Neural cell (in vitro differentiated cells): Measurements from ENCODE around the gene C11orf65. TPM values are rescaled to one million over a fixed set of nuclear protein-coding genes. Genes with fewer than 3 reads are reported as not detected.
"Not testable (repeated sequence)": the region's sequence is repeated elsewhere in the genome, so short reads cannot be mapped to it uniquely, and the experiment has no call there.

ENCODE experiments used
- H2AFZ ChIP-seq: fragments of 200-600, 300-800 bp; sonication (generic), shearing (Covaris generic); 2 replicates; pipeline ENCODE4 v1.6.0; 2014; ENCODE audit warnings: low read depth, mild to moderate bottlenecking, antibody characterized with exemption, low read length, moderate library complexity
- H3F3A ChIP-seq: fragments of 200-600 bp; shearing (Covaris generic); 2 replicates; pipeline ENCODE4 v1.6.1; 2016; ENCODE audit warnings: mild to moderate bottlenecking, moderate library complexity, mixed read lengths, antibody characterized with exemption, low read length; ENCODE audit not compliant: insufficient read depth, poor library complexity, severe bottlenecking
- H3K27ac ChIP-seq: fragments of 200-600, 300-800 bp; sonication (generic), shearing (Covaris generic); 2 replicates; pipeline ENCODE4 v1.5.1; 2014; ENCODE audit warnings: mild to moderate bottlenecking, low read length, moderate library complexity
- H3K27me3 ChIP-seq: fragments of 300-800, 200-600 bp; sonication (generic), shearing (Covaris generic); 2 replicates; pipeline ENCODE4 v1.6.0; 2014; ENCODE audit warnings: mild to moderate bottlenecking, low read depth, low read length, moderate library complexity; ENCODE audit not compliant: insufficient read depth
- H3K36me3 ChIP-seq: fragments of 300-800, 200-600 bp; sonication (generic), shearing (Covaris generic); 2 replicates; pipeline ENCODE4 v1.5.1; 2014; ENCODE audit warnings: mild to moderate bottlenecking, antibody characterized with exemption, low read length, moderate library complexity; ENCODE audit not compliant: insufficient read depth
- H3K4me2 ChIP-seq: fragments of 300-800, 200-600 bp; sonication (generic), shearing (Covaris generic); 2 replicates; pipeline ENCODE4 v1.6.0; 2014; ENCODE audit warnings: mild to moderate bottlenecking, low read length
- H3K4me3 ChIP-seq: fragments of 300-800, 200-600 bp; sonication (generic), shearing (Covaris generic); 2 replicates; pipeline ENCODE4 v1.5.1; 2014; ENCODE audit warnings: mild to moderate bottlenecking, low read length, moderate library complexity
- H3K79me2 ChIP-seq: fragments of 200-600 bp; shearing (Covaris generic); replicated peaks from 2 replicates; pipeline ENCODE4 v1.6.0; 2014; ENCODE audit warnings: mild to moderate bottlenecking, low read length, moderate library complexity; ENCODE audit not compliant: insufficient read depth
- H3K9ac ChIP-seq: fragments of 300-800, 200-600 bp; sonication (generic), shearing (Covaris generic); 2 replicates; pipeline ENCODE4 v1.6.1; 2016; ENCODE audit warnings: mild to moderate bottlenecking, low read length, mixed read lengths
- H3K9me2 ChIP-seq: fragments of 200-600 bp; shearing (Covaris generic); 2 replicates; pipeline ENCODE4 v1.6.1; 2016; ENCODE audit warnings: mild to moderate bottlenecking, low read length, mixed read lengths; ENCODE audit not compliant: insufficient read depth
- H3K9me3 ChIP-seq: fragments of 200-600, 300-800 bp; sonication (generic), shearing (Covaris generic); 2 replicates; pipeline ENCODE4 v1.6.1; 2016; ENCODE audit warnings: mild to moderate bottlenecking, mixed run types, low read length, moderate library complexity, mixed read lengths
- H4K20me1 ChIP-seq: fragments of 200-600 bp; shearing (Covaris generic); 2 replicates; pipeline ENCODE4 v1.6.1; 2016; ENCODE audit warnings: mild to moderate bottlenecking, mixed run types; ENCODE audit not compliant: insufficient read depth
- CTCF ChIP-seq: fragments of 450-650 bp; IDR thresholded peaks from 2 replicates; pipeline ENCODE4 v1.5.1; 2014; ENCODE audit warnings: antibody characterized with exemption, mild to moderate bottlenecking, moderate library complexity; ENCODE audit not compliant: poor library complexity, severe bottlenecking
- EP300 ChIP-seq: fragments of 450-650 bp; conservative IDR thresholded peaks from 2 replicates; pipeline ENCODE4 v1.6.1; 2014; ENCODE audit warnings: antibody characterized with exemption, mild to moderate bottlenecking, moderate library complexity; ENCODE audit not compliant: poor library complexity, severe bottlenecking
- EZH2 ChIP-seq: fragments of 200-600, 300-800 bp; shearing (Covaris generic), sonication (generic); IDR thresholded peaks from 2 replicates; pipeline ENCODE4 v1.6.1; 2014; ENCODE audit warnings: antibody characterized with exemption, low read length, borderline replicate concordance, mild to moderate bottlenecking; ENCODE audit not compliant: insufficient read depth, poor library complexity, severe bottlenecking
- MXI1 ChIP-seq: fragments of 450-650 bp; conservative IDR thresholded peaks from 2 replicates; pipeline ENCODE4 v1.6.1; 2014; ENCODE audit warnings: antibody characterized with exemption, mild to moderate bottlenecking; ENCODE audit not compliant: poor library complexity, severe bottlenecking
- POLR2AphosphoS5 ChIP-seq: IDR thresholded peaks from 2 replicates; pipeline ENCODE4 v1.6.1; 2012
- RAD21 ChIP-seq: fragments of 450-650 bp; conservative IDR thresholded peaks from 2 replicates; pipeline ENCODE4 v1.6.1; 2014; ENCODE audit warnings: antibody characterized with exemption, mild to moderate bottlenecking, moderate library complexity
- REST ChIP-seq: IDR thresholded peaks from 2 replicates; pipeline ENCODE4 v1.6.1; 2012; ENCODE audit warnings: borderline replicate concordance
- SMC3 ChIP-seq: fragments of 450-650 bp; conservative IDR thresholded peaks from 2 replicates; pipeline ENCODE4 v1.6.1; 2014; ENCODE audit warnings: antibody characterized with exemption, mild to moderate bottlenecking, moderate library complexity; ENCODE audit not compliant: poor library complexity
- TAF1 ChIP-seq: IDR thresholded peaks from 2 replicates; pipeline ENCODE4 v1.6.1; 2012; ENCODE audit warnings: low read depth
- polyA plus RNA-seq: library from polyadenylated mRNA; depleted of rRNA; stranded (reverse); fragments of >200 nt; gene quantifications from 2 replicates; pipeline ENCODE4 v1.2.3, GENCODE V29; 2014

The C11orf65 gene
- polyA plus RNA-seq, 1 donor from 2014 or later = 1.1 TPM

GRCh38 chr11:108417551-108417950 is 49.8 kb downstream of the C11orf65 start:
- not testable (repeated sequence) for H3K27me3 ChIP-seq, H3K9me3 ChIP-seq, H3K4me3 ChIP-seq, H3K4me2 ChIP-seq, H3F3A ChIP-seq, H3K9ac ChIP-seq, H3K9me2 ChIP-seq, H3K79me2 ChIP-seq, H3K27ac ChIP-seq, H4K20me1 ChIP-seq, H2AFZ ChIP-seq, H3K36me3 ChIP-seq

GRCh38 chr11:108414958-108415357 is 52.4 kb downstream of the C11orf65 start:
- Histone ChIP-seq H3K79me2 (no peaks in the 10 kb centered on the region), H4K20me1 (no peaks in the 10 kb centered on the region), H3F3A (no peaks in the 10 kb centered on the region), H3K9me3 (no peaks in the 10 kb centered on the region), H3K27me3 (no peaks in the 10 kb centered on the region), H3K9me2 (no peaks in the 10 kb centered on the region), H2AFZ (no peak overlapping the region), H3K9ac (no peak overlapping the region), H3K36me3 (no peaks in the 10 kb centered on the region), H3K4me3 (no peak overlapping the region), H3K4me2 (no peak overlapping the region), H3K27ac (no peak overlapping the region)
- TF ChIP-seq RAD21 (no peak), SMC3 (no peak), POLR2AphosphoS5 (no peak), TAF1 (no peak), EZH2 (no peak), MXI1 (no peak), REST (no peak), EP300 (no peak), CTCF (no peak)

- H3K9me3 ChIP-seq = no peaks in the 10 kb centered on the region
- TF ChIP-seq EP300 (no peak), TAF1 (no peak), CTCF (no peak), POLR2AphosphoS5 (no peak), SMC3 (no peak), RAD21 (no peak), EZH2 (no peak)
- no peaks in the 10 kb centered on the region for H3K36me3 ChIP-seq
- H3K27ac ChIP-seq = no peak overlapping the region
- no peaks in the 10 kb centered on the region for H3K79me2 ChIP-seq
- H2AFZ ChIP-seq = no peak overlapping the region
- no peak overlapping the region for H3K4me2 ChIP-seq
- no peak overlapping the region for H3K4me3 ChIP-seq
- H3K9ac ChIP-seq = no peak overlapping the region
- no peaks in the 10 kb centered on the region for H3F3A ChIP-seq
- H3K9me2 ChIP-seq = no peaks in the 10 kb centered on the region
- H4K20me1 ChIP-seq = no peaks in the 10 kb centered on the region
- no peaks in the 10 kb centered on the region for H3K27me3 ChIP-seq
These were observed 61.6 kb downstream of the C11orf65 start for GRCh38 chr11:108405706-108406105.
